ENCODE measurements around the gene KLC1. TPM values are rescaled to one million over a fixed set of nuclear protein-coding genes. Genes with fewer than 3 reads are reported as not detected.

KLC1 gene
- total RNA-seq, 2 experiments from 2014 or later: 137 to 140 TPM

DNA sequence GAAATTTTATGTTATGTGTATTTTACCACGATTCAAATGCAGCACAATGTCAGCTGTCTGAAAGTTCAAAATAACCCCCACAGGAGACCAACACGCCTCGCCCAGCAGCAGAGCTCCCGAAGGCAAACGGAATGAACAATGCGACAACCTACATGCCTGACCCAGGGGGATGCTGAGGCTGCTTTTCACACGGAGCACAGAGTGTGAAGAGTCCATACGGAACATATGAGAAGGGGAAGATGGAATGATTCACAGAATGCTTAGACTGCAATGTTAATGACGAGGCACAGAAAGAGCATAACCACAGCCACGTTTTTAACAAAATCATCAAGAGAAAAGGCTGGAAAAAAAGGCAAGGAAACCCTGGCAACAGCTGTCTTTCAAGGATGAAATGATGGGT lies 109.2 kb downstream of the KLC1 start:
- DNase-seq (no peak), ATAC-seq (no peak)
- no peaks in the 10 kb centered on the region for H3K9me3 Mint-ChIP-seq (ENCODE audit: insufficient read depth)
- no peaks in the 10 kb centered on the region for H3K36me3 Mint-ChIP-seq (ENCODE audit: low read depth)
- no peaks in the 10 kb centered on the region for H3K4me1 Mint-ChIP-seq (ENCODE audit: low read depth)
- POLR2A ChIA-PET: no interaction called here
- no peak overlapping the region for H3K4me3 Mint-ChIP-seq
- H3K27me3 Mint-ChIP-seq (ENCODE audit: low read depth): no peaks in the 10 kb centered on the region
- CTCF ChIA-PET: no interaction called here
- H3K27ac Mint-ChIP-seq: no peak overlapping the region

GRCh38 chr14:103738701-103739451 lies 109.9 kb downstream of the KLC1 start:
- ATAC-seq (no peak), DNase-seq (no peak)
- Mint-ChIP-seq H3K27ac (no peak overlapping the region), H3K36me3 (ENCODE audit: low read depth) (no peaks in the 10 kb centered on the region), H3K9me3 (ENCODE audit: insufficient read depth) (no peaks in the 10 kb centered on the region), H3K4me3 (no peak overlapping the region), H3K27me3 (ENCODE audit: low read depth) (no peaks in the 10 kb centered on the region), H3K4me1 (ENCODE audit: low read depth) (no peaks in the 10 kb centered on the region)
- ChIA-PET POLR2A (no interaction called here), CTCF (no interaction called here)

DNA sequence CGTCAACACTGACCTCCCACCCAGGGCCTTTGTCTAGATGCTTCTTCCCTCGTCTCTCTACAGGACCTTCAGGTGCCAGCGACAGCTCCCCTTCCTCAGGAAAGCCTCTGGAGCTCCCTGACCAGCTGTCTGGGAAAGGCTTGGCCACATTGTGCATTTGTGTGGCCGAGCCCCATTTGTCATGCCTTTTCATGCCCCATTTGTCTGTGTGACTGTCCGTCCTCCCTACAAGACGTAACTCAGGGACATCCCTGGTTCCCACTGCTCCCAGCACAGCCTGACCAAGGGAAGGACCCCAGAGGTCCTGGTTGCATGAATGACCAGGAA lies 110.4 kb downstream of the KLC1 start:
- no peak for ATAC-seq
- Mint-ChIP-seq H3K27me3 (ENCODE audit: low read depth) (no peaks in the 10 kb centered on the region), H3K4me1 (ENCODE audit: low read depth) (no peaks in the 10 kb centered on the region), H3K27ac (no peak overlapping the region), H3K36me3 (ENCODE audit: low read depth) (no peaks in the 10 kb centered on the region), H3K4me3 (no peak overlapping the region), H3K9me3 (ENCODE audit: insufficient read depth) (no peaks in the 10 kb centered on the region)
- ChIA-PET POLR2A (no interaction called here), CTCF (no interaction called here)
- DNase-seq: no peak

- ChIA-PET POLR2A (no interaction called here), CTCF (no interaction called here)
- Mint-ChIP-seq H3K36me3 (ENCODE audit: low read depth) (no peaks in the 10 kb centered on the region), H3K27ac (no peak overlapping the region), H3K27me3 (ENCODE audit: low read depth) (no peaks in the 10 kb centered on the region), H3K9me3 (ENCODE audit: insufficient read depth) (no peaks in the 10 kb centered on the region), H3K4me1 (ENCODE audit: low read depth) (no peaks in the 10 kb centered on the region), H3K4me3 (no peak overlapping the region)
- ATAC-seq (no peak), DNase-seq (no peak)
Observed at GRCh38 chr14:103739793-103740501, 110.9 kb downstream of the KLC1 start.

GRCh38 chr14:103740991-103741689 lies 112.1 kb downstream of the KLC1 start:
- ChIA-PET POLR2A (no interaction called here), CTCF (no interaction called here)
- ATAC-seq (no peak), DNase-seq (no peak)
- Mint-ChIP-seq H3K27me3 (ENCODE audit: low read depth) (no peaks in the 10 kb centered on the region), H3K4me1 (ENCODE audit: low read depth) (no peaks in the 10 kb centered on the region), H3K27ac (no peak overlapping the region), H3K9me3 (ENCODE audit: insufficient read depth) (no peaks in the 10 kb centered on the region), H3K36me3 (ENCODE audit: low read depth) (no peaks in the 10 kb centered on the region), H3K4me3 (no peak overlapping the region)

DNA sequence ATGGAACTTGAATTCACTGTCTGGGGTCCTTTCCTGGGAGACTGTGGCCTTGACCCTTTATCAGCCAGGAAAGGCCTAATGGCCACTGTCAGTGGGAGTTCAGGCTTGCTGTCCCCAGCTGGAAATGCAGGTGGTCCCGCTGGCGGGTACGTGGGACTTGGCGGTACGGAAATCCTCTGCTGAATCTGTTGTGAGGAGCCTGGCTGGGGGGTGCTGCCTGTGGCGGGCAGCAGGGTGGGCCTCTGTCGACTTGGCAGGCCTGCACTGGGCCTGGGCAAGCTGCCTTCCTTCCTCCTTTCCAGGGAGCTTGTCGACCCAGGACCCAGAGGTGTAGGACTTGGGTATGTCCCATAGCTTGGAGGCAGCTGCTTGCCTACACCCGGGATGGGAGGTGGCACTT lies 112.9 kb downstream of the KLC1 start:
- Mint-ChIP-seq H3K4me3 (no peak overlapping the region), H3K36me3 (ENCODE audit: low read depth) (no peaks in the 10 kb centered on the region), H3K27me3 (ENCODE audit: low read depth) (no peaks in the 10 kb centered on the region), H3K4me1 (ENCODE audit: low read depth) (no peaks in the 10 kb centered on the region), H3K27ac (no peak overlapping the region), H3K9me3 (ENCODE audit: insufficient read depth) (no peaks in the 10 kb centered on the region)
- no peak for DNase-seq
- POLR2A ChIA-PET: no interaction called here
- CTCF ChIA-PET: no interaction called here
- ATAC-seq: no peak

GRCh38 chr14:103742499-103743255 lies 113.7 kb downstream of the KLC1 start:
- ChIA-PET CTCF (interaction anchor here (1.3 kb wide), 1 partner anchor 31 kb away, joined by 3 read pairs; no protein-coding TSS in a partner anchor), POLR2A (interaction anchor here (0.5 kb wide), 1 partner anchor 17 kb away, joined by 3 read pairs; no protein-coding TSS in a partner anchor)
- Mint-ChIP-seq H3K9me3 (ENCODE audit: insufficient read depth) (no peaks in the 10 kb centered on the region), H3K27ac (no peak overlapping the region), H3K4me3 (no peak overlapping the region), H3K36me3 (ENCODE audit: low read depth) (no peaks in the 10 kb centered on the region), H3K27me3 (ENCODE audit: low read depth) (no peaks in the 10 kb centered on the region), H3K4me1 (ENCODE audit: low read depth) (peaks cover 3% of the 10 kb centered on the region)
- ATAC-seq: no peak
- no peak for DNase-seq

DNA sequence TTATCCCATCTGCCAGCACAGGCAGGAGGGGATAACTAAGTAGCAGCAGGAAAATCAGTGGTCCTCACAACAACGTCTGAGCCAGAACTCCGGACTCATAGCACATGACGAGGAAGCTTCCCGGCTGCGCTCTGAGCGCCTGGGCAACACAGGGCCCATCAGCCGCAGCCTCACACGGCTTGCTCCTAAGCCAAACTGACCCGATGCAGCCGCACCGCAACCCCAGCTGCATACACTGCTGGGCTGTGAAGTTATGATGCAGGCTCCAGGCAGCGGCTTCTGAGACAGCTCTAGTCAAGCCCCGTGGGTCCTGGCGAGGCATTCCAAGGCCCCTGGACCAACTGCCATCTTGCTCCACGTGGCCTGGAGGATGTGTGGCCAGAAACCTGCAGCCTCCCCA lies 114.7 kb downstream of the KLC1 start:
- Mint-ChIP-seq H3K4me3 (no peak overlapping the region), H3K27ac (no peak overlapping the region), H3K4me1 (ENCODE audit: low read depth) (peaks cover 13% of the 10 kb centered on the region), H3K9me3 (ENCODE audit: insufficient read depth) (no peaks in the 10 kb centered on the region), H3K27me3 (ENCODE audit: low read depth) (no peaks in the 10 kb centered on the region), H3K36me3 (ENCODE audit: low read depth) (no peaks in the 10 kb centered on the region)
- POLR2A ChIA-PET: no interaction called here
- ATAC-seq (no peak), DNase-seq (no peak)
- CTCF ChIA-PET: no interaction called here

GRCh38 chr14:103744621-103745395 lies 115.8 kb downstream of the KLC1 start:
- Mint-ChIP-seq H3K27me3 (ENCODE audit: low read depth) (no peaks in the 10 kb centered on the region), H3K9me3 (ENCODE audit: insufficient read depth) (no peaks in the 10 kb centered on the region), H3K4me3 (no peak overlapping the region), H3K4me1 (ENCODE audit: low read depth) (peaks cover 21% of the 10 kb centered on the region), H3K27ac (no peak overlapping the region), H3K36me3 (ENCODE audit: low read depth) (peaks cover 5% of the 10 kb centered on the region)
- ATAC-seq: no peak
- POLR2A ChIA-PET: no interaction called here
- CTCF ChIA-PET: no interaction called here
- DNase-seq: no peak

DNA sequence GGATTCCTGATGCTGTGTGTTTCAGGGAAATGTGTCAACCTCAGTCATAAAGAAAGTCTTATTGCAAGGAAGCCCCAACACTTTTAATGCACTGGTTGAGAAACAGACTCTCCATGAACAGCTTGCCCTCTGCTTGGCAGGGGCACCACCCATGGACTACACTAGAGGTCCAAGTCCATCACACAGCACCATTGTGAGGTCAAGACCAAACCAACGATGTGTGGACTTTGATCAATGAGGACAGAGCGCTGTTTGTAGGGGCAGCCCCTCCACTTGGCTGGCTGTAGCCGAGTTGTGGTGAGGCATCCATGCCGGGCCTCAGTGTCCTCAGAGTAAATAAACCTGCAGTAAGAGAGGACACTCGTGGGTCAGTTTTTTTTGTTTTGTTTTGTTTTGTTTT lies 116.4 kb downstream of the KLC1 start:
- H3K27ac Mint-ChIP-seq: no peak overlapping the region
- H3K9me3 Mint-ChIP-seq (ENCODE audit: insufficient read depth): no peaks in the 10 kb centered on the region
- H3K4me3 Mint-ChIP-seq: no peak overlapping the region
- H3K27me3 Mint-ChIP-seq (ENCODE audit: low read depth): no peaks in the 10 kb centered on the region
- ChIA-PET POLR2A (interaction anchor here (0.8 kb wide), 1 partner anchor 206 kb away, joined by 3 read pairs; no protein-coding TSS in a partner anchor), CTCF (no interaction called here)
- peaks cover 25% of the 10 kb centered on the region for H3K4me1 Mint-ChIP-seq (ENCODE audit: low read depth)
- ATAC-seq: no peak
- peaks cover 6% of the 10 kb centered on the region for H3K36me3 Mint-ChIP-seq (ENCODE audit: low read depth)
- DNase-seq: no peak

GRCh38 chr14:103746701-103747100 lies 117.7 kb downstream of the KLC1 start:
- Mint-ChIP-seq H3K9me3 (ENCODE audit: insufficient read depth) (no peaks in the 10 kb centered on the region), H3K4me3 (no peak overlapping the region), H3K27me3 (ENCODE audit: low read depth) (no peaks in the 10 kb centered on the region), H3K4me1 (ENCODE audit: low read depth) (peaks cover 25% of the 10 kb centered on the region), H3K36me3 (ENCODE audit: low read depth) (peaks cover 6% of the 10 kb centered on the region), H3K27ac (no peak overlapping the region)
- no peak for DNase-seq
- POLR2A ChIA-PET: interaction anchor here (0.7 kb wide), 1 partner anchor 18 kb away, joined by 4 read pairs; no protein-coding TSS in a partner anchor
- ATAC-seq: no peak
- CTCF ChIA-PET: no interaction called here
